HepG2 (cell line): Measurements from ENCODE around the gene SPAG7. TPM values are rescaled to one million over a fixed set of nuclear protein-coding genes. Genes with fewer than 3 reads are reported as not detected.

Source experiments
- DRAP1 ChIP-seq: IDR thresholded peaks from 2 replicates; pipeline ENCODE4 v1.6.1; 2016; ENCODE audit warnings: missing genetic modification reagents, missing compliant biosample characterization
- E2F2 ChIP-seq: sonication (generic); formaldehyde crosslinking; IDR thresholded peaks from 2 replicates; pipeline ENCODE4 v1.4.0; 2020; ENCODE audit warnings: missing genetic modification reagents, borderline replicate concordance
- EZH2 ChIP-seq: conservative IDR thresholded peaks from 2 replicates; pipeline ENCODE4 v1.6.1; 2012; ENCODE audit warnings: mild to moderate bottlenecking, low read depth, low read length, moderate library complexity
- FOXA3 ChIP-seq: IDR thresholded peaks from 2 replicates; pipeline ENCODE4 v1.6.1; 2016; ENCODE audit warnings: missing genetic modification reagents, missing compliant biosample characterization
- HBP1 ChIP-seq: IDR thresholded peaks from 2 replicates; pipeline ENCODE4 v1.6.1; 2016; ENCODE audit warnings: low read depth, control low read depth
- HNRNPL ChIP-seq: fragments of 200-400 bp; formaldehyde crosslinking; IDR thresholded peaks from 2 replicates; pipeline ENCODE4 v1.6.1; 2017; ENCODE audit warnings: mild to moderate bottlenecking, low read depth, low read length
- MTERF4 ChIP-seq: sonication (generic); formaldehyde crosslinking; IDR thresholded peaks from 2 replicates; pipeline ENCODE4 v1.8.0; 2023; ENCODE audit warnings: mild to moderate bottlenecking, missing genetic modification reagents
- PHF21A ChIP-seq: sonication (generic); formaldehyde crosslinking; IDR thresholded peaks from 2 replicates; pipeline ENCODE4 v1.5.0; 2020; ENCODE audit warnings: mild to moderate bottlenecking, missing genetic modification reagents
- SRSF1 ChIP-seq: fragments of 200-400 bp; formaldehyde crosslinking; optimal IDR thresholded peaks from 2 replicates; pipeline ENCODE3; 2017; ENCODE audit warnings: mild to moderate bottlenecking, low read depth, low read length, moderate library complexity
- ZFAT ChIP-seq: sonication (generic); formaldehyde crosslinking; conservative IDR thresholded peaks from 2 replicates; pipeline ENCODE4 v1.8.1; 2023; ENCODE audit warnings: missing genetic modification reagents, inconsistent platforms
- ZNF124 ChIP-seq: sonication (generic); formaldehyde crosslinking; IDR thresholded peaks from 2 replicates; pipeline ENCODE4 v1.4.0; 2020; ENCODE audit warnings: missing genetic modification reagents
- ZNF296 ChIP-seq: sonication (generic); formaldehyde crosslinking; conservative IDR thresholded peaks from 2 replicates; pipeline ENCODE4 v1.5.0; 2020; ENCODE audit warnings: mild to moderate bottlenecking, missing genetic modification reagents
- ZNF318 ChIP-seq: sonication (generic); formaldehyde crosslinking; IDR thresholded peaks from 2 replicates; pipeline ENCODE4 v1.4.0; 2020; ENCODE audit warnings: mild to moderate bottlenecking, missing genetic modification reagents
- ZNF331 ChIP-seq: sonication (generic); formaldehyde crosslinking; IDR thresholded peaks from 2 replicates; pipeline ENCODE4 v1.4.0; 2020; ENCODE audit warnings: missing genetic modification reagents
- polyA plus RNA-seq, 8 experiments: library from polyadenylated mRNA; depleted of rRNA in 3 of 8; stranded (reverse) in 7 of 8; unstranded in 1 of 8; fragments of >200 nt; fragmentation: Illumina TruSeq in 4 of 8; extraction: Trizol in 4 of 8; gene quantifications; 2 replicates each; pipeline versions ENCODE4 v1.2.1 to v1.2.3, GENCODE V29; 2011 to 2016; ENCODE audit warnings: low read depth in 4 of 8, missing spikeins in 1 of 8, mixed read lengths in 1 of 8; ENCODE audit not compliant: insufficient read depth in 1 of 8
- total RNA-seq, 5 experiments: library from RNA; depleted of rRNA; stranded (reverse); fragments of >200 nt; fragmentation: Illumina TruSeq; extraction: Trizol; gene quantifications; 2 replicates each; pipeline ENCODE4 v1.2.3, GENCODE V29; 2016; ENCODE audit warnings: low read depth in 1 of 5

Gene SPAG7
- total and polyA plus RNA-seq, 2 of the 13 experiments (the other 11 are each of a cell fraction or from before 2014, with no cell fraction given), result 51.0 to 59.0 TPM

- TF ChIP-seq ZNF318 (CRISPR knock-in tag), result 0 out of 2 replicates have a peak, but pooled peaks have one; percentile 19
- TF ChIP-seq SRSF1, result peak; percentile 48
- TF ChIP-seq HBP1 (CRISPR knock-in tag), result no peak
- TF ChIP-seq PHF21A (CRISPR knock-in tag), result peak; percentile 66
- no peak for TF ChIP-seq ZFAT (CRISPR knock-in tag)
- TF ChIP-seq DRAP1 (CRISPR knock-in tag), result peak; percentile 85; the same call in 1 of the 2 replicates
- TF ChIP-seq ZNF296 (CRISPR knock-in tag), result no peak
- TF ChIP-seq HNRNPL, result peak; percentile 88
- 0 out of 2 replicates have a peak, but pooled peaks have one; percentile 43 for TF ChIP-seq ZNF331 (CRISPR knock-in tag)
- TF ChIP-seq FOXA3 (CRISPR knock-in tag), result no peak
- TF ChIP-seq E2F2 (CRISPR knock-in tag), result no peak
- TF ChIP-seq MTERF4 (CRISPR knock-in tag), result no peak
- no peak for TF ChIP-seq ZNF124 (CRISPR knock-in tag)
- no peak for TF ChIP-seq EZH2
Measured at GRCh38 chr17:4950746-4951204, 16.8 kb downstream of the SPAG7 start, which contains the start of gene ENO3 (continued).
